Endodermal cell (in vitro differentiated cells): ENCODE results near the gene RHOT2. TPM values are rescaled to one million over a fixed set of nuclear protein-coding genes. Genes with fewer than 3 reads are reported as not detected.

Experiments
- DNase-seq: peaks from one replicate; pipeline ENCODE4 v3.0.0-alpha.2; 2017
- H3K27ac ChIP-seq: 2 replicates; pipeline ENCODE4 v1.5.1; 2013; ENCODE audit warnings: mild to moderate bottlenecking, low read depth, low read length, moderate library complexity
- H3K27me3 ChIP-seq: 2 replicates; pipeline ENCODE4 v1.6.1; 2013; ENCODE audit warnings: mild to moderate bottlenecking, low read length, moderate library complexity; ENCODE audit not compliant: insufficient read depth, control insufficient read depth, poor library complexity, severe bottlenecking
- H3K36me3 ChIP-seq: 2 replicates; pipeline ENCODE4 v1.7.0; 2013; ENCODE audit warnings: mild to moderate bottlenecking, low read length, moderate library complexity; ENCODE audit not compliant: control insufficient read depth, insufficient read depth
- H3K4me1 ChIP-seq: one replicate; pipeline ENCODE4 v1.7.0; 2013; ENCODE audit warnings: low read length; ENCODE audit not compliant: control insufficient read depth, insufficient read depth
- H3K4me3 ChIP-seq: 2 replicates; pipeline ENCODE4 v1.5.1; 2013; ENCODE audit warnings: mild to moderate bottlenecking, low read length, moderate library complexity
- H3K9ac ChIP-seq: 2 replicates; pipeline ENCODE4 v1.6.1; 2013; ENCODE audit warnings: mild to moderate bottlenecking, low read length, moderate library complexity; ENCODE audit not compliant: poor library complexity, severe bottlenecking; ENCODE audit errors: extremely low read depth
- H3K9me3 ChIP-seq: 2 replicates; pipeline ENCODE4 v1.6.1; 2013; ENCODE audit warnings: mild to moderate bottlenecking, low read length, moderate library complexity; ENCODE audit not compliant: control insufficient read depth
- H3K27ac Mint-ChIP-seq: 2 replicates; pipeline ENCODE4 v1.8.0; 2020; ENCODE audit warnings: mixed read lengths
- H3K27me3 Mint-ChIP-seq: 2 replicates; pipeline ENCODE4 v1.8.0; 2021; ENCODE audit warnings: mild to moderate bottlenecking, mixed read lengths; ENCODE audit not compliant: insufficient read depth
- H3K36me3 Mint-ChIP-seq: 2 replicates; pipeline ENCODE4 v1.8.0; 2020; ENCODE audit warnings: low read depth, mixed read lengths
- H3K4me1 Mint-ChIP-seq: 2 replicates; pipeline ENCODE4 v1.8.0; 2020; ENCODE audit warnings: mixed read lengths
- H3K4me3 Mint-ChIP-seq: 2 replicates; pipeline ENCODE4 v1.8.0; 2020; ENCODE audit warnings: mild to moderate bottlenecking, moderate library complexity, mixed read lengths
- H3K9me3 Mint-ChIP-seq: 2 replicates; pipeline ENCODE4 v1.8.0; 2020; ENCODE audit warnings: mild to moderate bottlenecking, mixed read lengths
- WGBS, 2 experiments: methylation state at CpG; one replicate each; pipeline versions ENCODE4 v1.1.5 to v1.1.7; 2013; ENCODE audit warnings: missing lambda C conversion rate in 2 of 2, mixed read lengths in 1 of 2; ENCODE audit not compliant: insufficient coverage in 1 of 2, insufficient read length in 1 of 2; 5-methylcytosine and 5-hydroxymethylcytosine counted together
- total RNA-seq, 2 donors: library from RNA; stranded (reverse); fragmentation: NEBNext Ultra II Directional in 1 of 2; extraction: Animal tissue kit (Norgen Biotek cat#: 25700) in 1 of 2; gene quantifications; 2 replicates in 1 of 2; 3 replicates in 1 of 2; pipeline ENCODE4 v1.2.1, GENCODE V29; 2021
- TF ChIP-seq, protein P1 (sequence below): fragments of 200-600 bp; sonication (generic); conservative IDR thresholded peaks from 2 replicates; pipeline ENCODE4 v1.5.0; 2021; ENCODE audit warnings: antibody characterized with exemption, mild to moderate bottlenecking

The RHOT2 gene
- total RNA-seq, 2 donors from 2014 or later = 180 to 193 TPM

DNA sequence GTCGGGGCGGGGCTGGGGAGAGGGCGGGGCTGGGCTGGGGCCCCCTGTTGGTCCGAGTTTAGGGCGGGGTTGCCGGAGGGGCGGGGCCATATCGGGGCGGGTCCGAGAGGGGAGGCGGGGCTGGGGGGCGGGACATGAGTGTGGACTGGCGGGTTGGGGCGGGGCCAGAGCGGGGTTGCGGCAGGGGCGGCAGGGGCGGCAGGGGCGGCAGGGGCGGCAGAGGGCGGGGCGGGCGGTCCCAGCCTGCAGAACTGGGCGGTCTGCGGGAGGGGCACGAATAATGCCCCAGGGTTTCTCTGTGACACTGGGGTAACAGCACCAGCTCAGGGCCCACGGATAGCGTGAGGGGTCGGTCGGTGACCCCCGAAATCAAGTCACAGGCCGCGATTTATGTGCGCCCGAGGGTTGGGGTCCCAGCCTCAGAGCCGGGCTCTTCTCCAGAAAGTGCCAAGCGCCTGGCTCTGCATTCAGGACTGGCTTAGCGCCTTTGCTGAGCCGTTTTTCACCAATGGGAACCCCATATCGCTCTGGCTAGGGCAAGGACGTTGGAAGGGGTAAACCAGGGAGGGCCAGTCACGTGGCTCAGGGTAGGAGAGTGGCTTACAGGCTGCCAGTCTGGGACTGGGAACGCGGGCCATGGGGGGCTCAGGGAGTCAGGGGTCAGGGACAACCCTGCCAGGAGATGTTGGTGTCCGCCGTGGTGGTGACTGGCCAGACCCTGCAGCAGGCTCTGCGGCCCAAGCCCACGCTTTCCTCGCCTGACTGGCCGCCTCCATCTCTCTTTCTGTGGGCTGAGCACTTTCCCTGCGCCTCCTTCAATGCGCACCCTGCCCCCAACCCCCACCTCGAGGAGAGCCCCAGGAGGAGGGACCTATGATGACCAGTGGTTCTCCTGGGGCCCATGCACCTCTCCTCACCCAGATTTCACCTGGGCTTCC, 30.6 kb upstream of the RHOT2 start:
- H3K27ac Mint-ChIP-seq = peak overlapping the region; percentile 96
- peak overlapping the region; percentile 84 for H3K4me3 ChIP-seq
- no peaks in the 10 kb centered on the region for H3K36me3 ChIP-seq
- DNase-seq = peak; percentile 97
- H3K9me3 ChIP-seq = no peaks in the 10 kb centered on the region
- no peaks in the 10 kb centered on the region for H3K4me1 ChIP-seq
- whole genome bisulfite sequencing, 2 experiments = 29 to 53% methylated on average over 20 to 52 of the region's 53 CpGs
- H3K4me3 Mint-ChIP-seq = peak overlapping the region; percentile 82
- H3K27me3 ChIP-seq = no peaks in the 10 kb centered on the region
- no peaks in the 10 kb centered on the region for H3K9me3 Mint-ChIP-seq
- H3K27me3 Mint-ChIP-seq = no peaks in the 10 kb centered on the region
- H3K27ac ChIP-seq = peak overlapping the region; percentile 27
- no peak overlapping the region for H3K9ac ChIP-seq
- H3K4me1 Mint-ChIP-seq = no peaks in the 10 kb centered on the region
- TF ChIP-seq, protein P1, sequence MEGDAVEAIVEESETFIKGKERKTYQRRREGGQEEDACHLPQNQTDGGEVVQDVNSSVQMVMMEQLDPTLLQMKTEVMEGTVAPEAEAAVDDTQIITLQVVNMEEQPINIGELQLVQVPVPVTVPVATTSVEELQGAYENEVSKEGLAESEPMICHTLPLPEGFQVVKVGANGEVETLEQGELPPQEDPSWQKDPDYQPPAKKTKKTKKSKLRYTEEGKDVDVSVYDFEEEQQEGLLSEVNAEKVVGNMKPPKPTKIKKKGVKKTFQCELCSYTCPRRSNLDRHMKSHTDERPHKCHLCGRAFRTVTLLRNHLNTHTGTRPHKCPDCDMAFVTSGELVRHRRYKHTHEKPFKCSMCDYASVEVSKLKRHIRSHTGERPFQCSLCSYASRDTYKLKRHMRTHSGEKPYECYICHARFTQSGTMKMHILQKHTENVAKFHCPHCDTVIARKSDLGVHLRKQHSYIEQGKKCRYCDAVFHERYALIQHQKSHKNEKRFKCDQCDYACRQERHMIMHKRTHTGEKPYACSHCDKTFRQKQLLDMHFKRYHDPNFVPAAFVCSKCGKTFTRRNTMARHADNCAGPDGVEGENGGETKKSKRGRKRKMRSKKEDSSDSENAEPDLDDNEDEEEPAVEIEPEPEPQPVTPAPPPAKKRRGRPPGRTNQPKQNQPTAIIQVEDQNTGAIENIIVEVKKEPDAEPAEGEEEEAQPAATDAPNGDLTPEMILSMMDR = no peak
- no peaks in the 10 kb centered on the region for H3K36me3 Mint-ChIP-seq

DNA sequence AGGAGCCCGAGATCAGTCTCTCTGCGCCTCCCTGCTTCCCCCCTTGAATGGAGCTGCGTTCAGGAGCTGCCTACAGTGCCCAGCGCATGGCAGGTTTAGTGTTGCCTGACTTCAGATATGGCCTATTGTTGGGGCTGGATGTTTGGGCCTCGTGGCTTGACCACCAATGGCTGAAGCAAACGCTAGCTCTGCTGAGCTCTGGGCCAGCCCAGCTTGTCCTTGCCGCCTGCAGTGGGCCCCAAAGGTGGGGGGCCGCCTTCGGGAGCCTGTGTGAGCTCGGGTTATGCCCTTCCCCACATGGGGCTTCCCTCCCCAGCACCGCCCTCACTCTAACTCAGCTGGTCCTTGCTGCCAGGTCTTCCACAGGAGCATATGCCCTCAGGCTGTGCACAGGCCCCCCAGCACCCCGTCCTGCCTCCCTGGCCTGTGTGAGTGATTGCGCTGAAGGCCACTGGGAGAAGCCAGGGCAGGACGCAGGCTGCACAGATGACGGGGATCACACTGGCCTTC, 29.8 kb upstream of the RHOT2 start:
- no peak overlapping the region for H3K27ac ChIP-seq
- Mint-ChIP-seq H3K27me3 (no peaks in the 10 kb centered on the region), H3K36me3 (no peaks in the 10 kb centered on the region), H3K4me1 (no peaks in the 10 kb centered on the region), H3K27ac (no peak overlapping the region), H3K9me3 (no peaks in the 10 kb centered on the region), H3K4me3 (peak overlapping the region; percentile 82)
- H3K9me3 ChIP-seq = no peaks in the 10 kb centered on the region
- H3K27me3 ChIP-seq = no peaks in the 10 kb centered on the region
- TF ChIP-seq, protein P1 = no peak
- no peaks in the 10 kb centered on the region for H3K36me3 ChIP-seq
- no peaks in the 10 kb centered on the region for H3K4me1 ChIP-seq
- 88 to 89% methylated on average over 5 to 15 of the region's 15 CpGs for whole genome bisulfite sequencing, 2 experiments
- no peak for DNase-seq
- no peak overlapping the region for H3K4me3 ChIP-seq
- H3K9ac ChIP-seq = no peak overlapping the region

DNA sequence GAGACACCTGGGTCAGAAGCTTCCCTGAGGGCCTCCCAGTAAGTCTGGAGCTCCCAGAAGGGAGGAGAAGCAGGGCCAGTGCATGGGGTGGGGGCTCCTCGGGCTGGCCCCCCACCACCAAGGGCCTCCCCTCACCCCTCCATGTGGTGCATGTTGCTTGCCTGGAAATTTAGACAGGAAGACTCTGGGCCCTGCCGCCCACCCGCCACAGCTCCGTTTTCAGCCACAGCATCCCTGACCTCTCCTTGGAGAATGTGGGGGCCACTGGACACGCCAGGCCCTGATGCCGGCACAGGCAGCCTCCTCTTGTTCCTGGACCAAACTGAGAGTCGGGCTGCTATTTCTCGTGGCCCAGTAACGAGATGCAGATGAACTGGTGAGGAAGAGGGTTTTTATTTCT, 29.1 kb upstream of the RHOT2 start:
- Mint-ChIP-seq H3K36me3 (no peaks in the 10 kb centered on the region), H3K27ac (no peak overlapping the region), H3K4me3 (no peak overlapping the region), H3K27me3 (no peaks in the 10 kb centered on the region), H3K9me3 (no peaks in the 10 kb centered on the region), H3K4me1 (no peaks in the 10 kb centered on the region)
- no peaks in the 10 kb centered on the region for H3K36me3 ChIP-seq
- no peak overlapping the region for H3K4me3 ChIP-seq
- no peaks in the 10 kb centered on the region for H3K9me3 ChIP-seq
- no peaks in the 10 kb centered on the region for H3K27me3 ChIP-seq
- no peak overlapping the region for H3K27ac ChIP-seq
- H3K4me1 ChIP-seq = no peaks in the 10 kb centered on the region
- WGBS, 2 experiments = 94 to 98% methylated on average over 6 to 8 of the region's 9 CpGs
- TF ChIP-seq, protein P1 = no peak
- H3K9ac ChIP-seq = no peak overlapping the region
- DNase-seq = no peak
